HCT116 (cell line): ENCODE data around the gene ADAMTS9. TPM values are rescaled to one million over a fixed set of nuclear protein-coding genes. Genes with fewer than 3 reads are reported as not detected.

Source experiments
- ATAC-seq: fragments of 200-7000 bp; cut with Tn5 transposase; 2 replicates; pipeline ENCODE4 v1.9.1; 2020; ENCODE audit warnings: mild to moderate bottlenecking, moderate library complexity
- BruUV-seq: library from RNA; stranded (reverse); fragments of 400-500 nt; replicated peaks from 2 replicates; lab custom pipeline; 2021; lab: Mats Ljungman, UMichigan
- CTCF ChIA-PET: fragments of 300-600 bp; sonication (Branson Sonifier 250); formaldehyde crosslinking; loops from one replicate; lab custom pipeline; 2021; ENCODE audit warnings: antibody characterized with exemption; lab: Charles Lee
- POLR2A ChIA-PET: fragments of 300-600, 350-600 bp; sonication (Branson Sonifier 250); formaldehyde crosslinking; loops from one replicate; lab custom pipeline; 2021; ENCODE audit warnings: antibody characterized with exemption; lab: Charles Lee
- RAD21 ChIA-PET, 2 experiments: fragments of 300-600 bp; sonication (Branson Sonifier 250); formaldehyde crosslinking; loops; one replicate each; lab custom pipeline; 2023; ENCODE audit warnings: low total read pairs in 2 of 2; ENCODE audit not compliant: uncharacterized antibody in 2 of 2, unreplicated experiment in 2 of 2, low non-redundant PET in 1 of 2; lab: Charles Lee
- DNase-seq: peaks from one replicate; pipeline ENCODE4 v3.0.0-alpha.2; 2010; ENCODE audit warnings: low read depth, low spot score
- H2AFZ ChIP-seq: fragments of 200-600 bp; shearing (Covaris generic), sonication (generic); 2 replicates; pipeline ENCODE4 v1.6.1; 2017; ENCODE audit warnings: low read depth, mixed run types, mixed read lengths, antibody characterized with exemption, low read length; ENCODE audit not compliant: poor library complexity, severe bottlenecking
- H3K27ac ChIP-seq: 2 replicates; pipeline ENCODE4 v1.5.1; 2012; ENCODE audit warnings: low read depth, low read length
- H3K27me3 ChIP-seq: fragments of 200-600 bp; sonication (generic); 2 replicates; pipeline ENCODE4 v1.6.1; 2016; ENCODE audit warnings: mixed run types, low read length, mixed read lengths; ENCODE audit not compliant: insufficient read depth
- H3K36me3 ChIP-seq, 2 experiments: fragments of 200-500 bp in 1 of 2; fragments of 200-600 bp in 1 of 2; sonication (Bioruptor generic) in 1 of 2; sonication (generic) in 1 of 2; 2 replicates each; pipeline versions ENCODE4 v1.5.1 to v1.6.1; 2014 to 2016; ENCODE audit warnings: low read length in 2 of 2, inconsistent platforms in 1 of 2, mixed read lengths in 1 of 2, mixed run types in 1 of 2; ENCODE audit not compliant: insufficient read depth in 2 of 2, control insufficient read depth in 1 of 2
- H3K4me1 ChIP-seq, 2 experiments: fragments of 200-600 bp in 1 of 2; sonication (generic) in 1 of 2; 2 replicates each; pipeline versions ENCODE4 v1.5.1 to v1.6.1; 2012 to 2017; ENCODE audit warnings: low read length in 2 of 2, inconsistent platforms in 1 of 2, mild to moderate bottlenecking in 1 of 2, mixed read lengths in 1 of 2, mixed run types in 1 of 2, moderate library complexity in 1 of 2; ENCODE audit not compliant: insufficient read depth in 2 of 2, control insufficient read depth in 1 of 2
- H3K4me2 ChIP-seq: fragments of 200-600 bp; sonication (generic); 2 replicates; pipeline ENCODE4 v1.6.1; 2017; ENCODE audit warnings: mixed run types, low read length, mixed read lengths
- H3K4me3 ChIP-seq, 2 experiments: fragments of 200-600 bp in 1 of 2; sonication (generic) in 1 of 2; replicated peaks in 1 of 2; 2 replicates each; pipeline ENCODE4 v1.5.1; 2011 to 2016; ENCODE audit warnings: low read length in 2 of 2, control low read depth in 1 of 2, low read depth in 1 of 2, mild to moderate bottlenecking in 1 of 2, mixed read lengths in 1 of 2, mixed run types in 1 of 2
- H3K79me2 ChIP-seq: fragments of 200-600 bp; sonication (generic); 2 replicates; pipeline ENCODE4 v1.6.1; 2017; ENCODE audit warnings: mild to moderate bottlenecking, mixed run types, low read length, moderate library complexity, mixed read lengths; ENCODE audit not compliant: insufficient read depth
- H3K9ac ChIP-seq: fragments of 200-600 bp; sonication (generic); 2 replicates; pipeline ENCODE4 v1.6.1; 2016; ENCODE audit warnings: low read length, mixed read lengths
- H3K9me2 ChIP-seq: fragments of 200-600 bp; sonication (generic), shearing (Covaris generic); 2 replicates; pipeline ENCODE4 v1.6.1; 2017; ENCODE audit warnings: mixed run types, mild to moderate bottlenecking, moderate library complexity; ENCODE audit not compliant: insufficient read depth
- H3K9me3 ChIP-seq, 2 experiments: fragments of 200-500 bp in 1 of 2; fragments of 200-600 bp in 1 of 2; sonication (Bioruptor generic) in 1 of 2; sonication (generic) in 1 of 2; 2 replicates each; pipeline ENCODE4 v1.6.1; 2014 to 2017; ENCODE audit warnings: low read length in 2 of 2, mixed read lengths in 2 of 2, inconsistent platforms in 1 of 2, low read depth in 1 of 2, mild to moderate bottlenecking in 1 of 2, mixed run types in 1 of 2, moderate library complexity in 1 of 2; ENCODE audit not compliant: control insufficient read depth in 1 of 2, insufficient read depth in 1 of 2
- H4K20me1 ChIP-seq: fragments of 200-600 bp; sonication (generic), shearing (Covaris generic); 2 replicates; pipeline ENCODE4 v1.6.1; 2017; ENCODE audit warnings: mixed run types, mild to moderate bottlenecking, moderate library complexity; ENCODE audit not compliant: insufficient read depth
- CBX3 ChIP-seq: IDR thresholded peaks from 2 replicates; pipeline ENCODE4 v1.6.1; 2012; ENCODE audit warnings: low read depth
- CEBPB ChIP-seq: IDR thresholded peaks from 2 replicates; pipeline ENCODE4 v1.6.1; 2012; ENCODE audit warnings: low read depth
- EZH2 ChIP-seq: fragments of 200-600 bp; sonication (generic); IDR thresholded peaks from 2 replicates; pipeline ENCODE4 v1.6.1; 2017; ENCODE audit warnings: antibody characterized with exemption, mixed run types
- EZH2phosphoT487 ChIP-seq: fragments of 200-600 bp; IDR thresholded peaks from 2 replicates; pipeline ENCODE4 v1.6.1; 2018; ENCODE audit warnings: antibody characterized with exemption, borderline replicate concordance
- FOSL1 ChIP-seq: IDR thresholded peaks from 2 replicates; pipeline ENCODE4 v1.6.1; 2012; ENCODE audit warnings: low read depth
- JUND ChIP-seq: IDR thresholded peaks from 2 replicates; pipeline ENCODE4 v1.6.1; 2012
- POLR2AphosphoS5 ChIP-seq: IDR thresholded peaks from 2 replicates; pipeline ENCODE4 v1.6.1; 2011; ENCODE audit warnings: mild to moderate bottlenecking, low read depth, low read length, moderate library complexity
- RAD21 ChIP-seq: IDR thresholded peaks from 2 replicates; pipeline ENCODE4 v1.6.1; 2012; ENCODE audit warnings: low read depth, mild to moderate bottlenecking
- SP1 ChIP-seq: IDR thresholded peaks from 2 replicates; pipeline ENCODE4 v1.6.1; 2012; ENCODE audit warnings: low read depth
- SRF ChIP-seq: IDR thresholded peaks from 2 replicates; pipeline ENCODE4 v1.6.1; 2012; ENCODE audit warnings: low read depth
- TCF7L2 ChIP-seq: IDR thresholded peaks from 2 replicates; pipeline ENCODE4 v1.7.0; 2011; ENCODE audit warnings: borderline replicate concordance, inconsistent platforms; ENCODE audit not compliant: insufficient read depth, insufficient read length; ENCODE audit errors: extremely low read depth
- YY1 ChIP-seq: IDR thresholded peaks from 2 replicates; pipeline ENCODE4 v1.6.1; 2011; ENCODE audit warnings: low read length, low read depth, moderate library complexity, mild to moderate bottlenecking; ENCODE audit not compliant: insufficient replicate concordance; ENCODE audit errors: extremely low read depth
- ZNF274 ChIP-seq: fragments of 200-500 bp; sonication (Bioruptor generic); IDR thresholded peaks from 2 replicates; pipeline ENCODE4 v1.6.1; 2014; ENCODE audit warnings: mild to moderate bottlenecking, low read depth, low read length, inconsistent platforms
- intact Hi-C: fragments of 100-400 bp; cut with micrococcal nuclease; formaldehyde crosslinking; loops from 2 replicates; pipeline ENCODE4 v1.10.0; 2022
- total RNA-seq: library from RNA; stranded (reverse); gene quantifications from one replicate; pipeline ENCODE4 v1.2.1, GENCODE V29; 2021; ENCODE audit not compliant: unreplicated experiment
- TF ChIP-seq, protein P1 (sequence below): IDR thresholded peaks from 2 replicates; pipeline ENCODE4 v1.6.1; 2012
- TF ChIP-seq, protein P2 (sequence below): IDR thresholded peaks from 2 replicates; pipeline ENCODE4 v1.6.1; 2012

The ADAMTS9 gene
- total RNA-seq, 1 experiment from 2014 or later: 0.05 TPM

DNA sequence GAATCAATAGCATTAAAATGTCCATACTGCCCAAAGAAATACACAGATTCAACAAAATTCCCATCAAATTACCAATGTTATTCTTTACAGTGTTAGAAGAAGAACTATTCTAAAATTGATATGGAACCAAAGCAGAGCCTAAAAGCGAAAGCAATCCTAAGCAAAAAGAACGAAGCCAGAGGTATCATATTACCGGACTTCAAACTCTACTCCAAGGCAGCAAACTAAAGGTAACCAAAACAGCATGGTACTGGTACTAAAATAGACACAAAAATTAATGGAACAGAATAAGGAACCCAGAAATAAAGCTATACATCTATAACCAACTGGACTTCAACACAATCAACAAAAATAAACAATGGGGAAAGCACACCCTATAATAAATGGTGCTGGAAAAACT is 167.5 kb downstream of the ADAMTS9 start:
- Histone ChIP-seq H3K9me2 (no peaks in the 10 kb centered on the region), H3K4me1 (no peaks in the 10 kb centered on the region), H3K27me3 (peaks cover 3% of the 10 kb centered on the region), H3K4me3 (no peak overlapping the region), H3K9ac (no peak overlapping the region), H3K36me3 (no peaks in the 10 kb centered on the region), H3K27ac (no peak overlapping the region), H4K20me1 (no peaks in the 10 kb centered on the region), H3K9me3 (no peaks in the 10 kb centered on the region), H3K79me2 (no peaks in the 10 kb centered on the region), H3K4me2 (no peak overlapping the region), H2AFZ (no peak overlapping the region)
- TF ChIP-seq SP1: no peak
- no peak for TF ChIP-seq SRF
- DNase-seq (no peak), ATAC-seq (no peak)
- ChIA-PET POLR2A (no interaction called here), RAD21 (no interaction called here), CTCF (no interaction called here)
- intact Hi-C loops: no loop called here
- no TSS peak for BruUV-seq

DNA sequence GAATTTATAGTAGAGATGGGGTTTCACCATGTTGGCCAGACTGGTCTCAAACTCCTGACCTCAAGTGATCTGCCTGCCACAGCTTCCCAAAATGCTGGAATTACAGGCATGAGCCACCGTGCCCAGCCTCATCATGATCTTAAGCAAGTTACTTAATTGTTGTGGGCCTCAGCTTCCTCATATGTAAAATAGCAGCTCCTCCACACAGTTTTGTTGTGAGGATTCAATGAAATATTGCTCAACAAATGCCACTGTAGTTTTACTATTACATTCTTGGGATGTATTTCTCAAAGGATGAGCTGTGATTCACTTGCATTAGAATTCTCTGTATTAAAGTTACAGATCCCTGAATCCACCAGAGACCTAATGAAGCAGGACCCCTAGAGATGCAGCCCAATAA is 168.8 kb downstream of the ADAMTS9 start:
- H3K4me1 ChIP-seq: no peaks in the 10 kb centered on the region
- TF ChIP-seq SP1: no peak
- TF ChIP-seq RAD21: no peak
- no peak for TF ChIP-seq YY1
- TF ChIP-seq FOSL1: no peak
- TF ChIP-seq, protein P1, sequence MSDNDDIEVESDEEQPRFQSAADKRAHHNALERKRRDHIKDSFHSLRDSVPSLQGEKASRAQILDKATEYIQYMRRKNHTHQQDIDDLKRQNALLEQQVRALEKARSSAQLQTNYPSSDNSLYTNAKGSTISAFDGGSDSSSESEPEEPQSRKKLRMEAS: no peak
- TF ChIP-seq ZNF274: no peak
- TF ChIP-seq CEBPB: no peak
- TF ChIP-seq TCF7L2: no peak
- TF ChIP-seq EZH2phosphoT487: no peak
- no peak for TF ChIP-seq EZH2
- no peak for TF ChIP-seq POLR2AphosphoS5
- TF ChIP-seq, protein P2, sequence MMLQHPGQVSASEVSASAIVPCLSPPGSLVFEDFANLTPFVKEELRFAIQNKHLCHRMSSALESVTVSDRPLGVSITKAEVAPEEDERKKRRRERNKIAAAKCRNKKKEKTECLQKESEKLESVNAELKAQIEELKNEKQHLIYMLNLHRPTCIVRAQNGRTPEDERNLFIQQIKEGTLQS: no peak
- no peak for TF ChIP-seq CBX3
- no peak for TF ChIP-seq JUND

More for the DNA sequence above, 168.8 kb downstream of the ADAMTS9 start:
- no peak overlapping the region for H3K27ac ChIP-seq
- intact Hi-C loops: no loop called here
- H4K20me1 ChIP-seq: no peaks in the 10 kb centered on the region
- no peaks in the 10 kb centered on the region for H3K36me3 ChIP-seq
- no peak for ATAC-seq
- no peak for DNase-seq
- H3K27me3 ChIP-seq: peaks cover 3% of the 10 kb centered on the region
- no peak overlapping the region for H3K4me3 ChIP-seq
- ChIA-PET POLR2A (no interaction called here), CTCF (interaction anchor here (2.1 kb wide), 1 partner anchor 12 kb away, joined by 11 read pairs; no protein-coding TSS in a partner anchor), RAD21 (no interaction called here)
- no peak overlapping the region for H3K9ac ChIP-seq
- no peak overlapping the region for H3K4me2 ChIP-seq
- no peaks in the 10 kb centered on the region for H3K9me3 ChIP-seq
- no TSS peak for BruUV-seq
- H2AFZ ChIP-seq: no peak overlapping the region
- no peaks in the 10 kb centered on the region for H3K9me2 ChIP-seq
- no peaks in the 10 kb centered on the region for H3K79me2 ChIP-seq
